Measurements from ENCODE around the gene CRK. TPM values are rescaled to one million over a fixed set of nuclear protein-coding genes. Genes with fewer than 3 reads are reported as not detected.

CRK gene
- total and polyA plus RNA-seq, 2 of the 4 experiments (the other 2 are of a cell fraction) = 57.6 to 100 TPM

GRCh38 chr17:1431631-1432104 lies 24.4 kb downstream of the CRK start:
- TF ChIP-seq, protein P1, sequence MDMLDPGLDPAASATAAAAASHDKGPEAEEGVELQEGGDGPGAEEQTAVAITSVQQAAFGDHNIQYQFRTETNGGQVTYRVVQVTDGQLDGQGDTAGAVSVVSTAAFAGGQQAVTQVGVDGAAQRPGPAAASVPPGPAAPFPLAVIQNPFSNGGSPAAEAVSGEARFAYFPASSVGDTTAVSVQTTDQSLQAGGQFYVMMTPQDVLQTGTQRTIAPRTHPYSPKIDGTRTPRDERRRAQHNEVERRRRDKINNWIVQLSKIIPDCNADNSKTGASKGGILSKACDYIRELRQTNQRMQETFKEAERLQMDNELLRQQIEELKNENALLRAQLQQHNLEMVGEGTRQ (IDR thresholded peaks at IDR 0.05; ENCODE audit: low read depth, low read length) = no peak
- no peak for TF ChIP-seq MAZ (IDR thresholded peaks at IDR 0.05; ENCODE audit: borderline replicate concordance, low read depth, low read length)
- no peak for TF ChIP-seq RAD21 (IDR thresholded peaks at IDR 0.05; ENCODE audit: low read length)
- no peak for TF ChIP-seq NFE2L2 (IDR thresholded peaks at IDR 0.05; ENCODE audit: low read depth, low read length)
- TF ChIP-seq POLR2A (IDR thresholded peaks at IDR 0.05; ENCODE audit: low read depth, low read length) = no peak
- no peak for TF ChIP-seq BHLHE40 (IDR thresholded peaks at IDR 0.05; ENCODE audit: low read depth, low read length)
- TF ChIP-seq CHD1 (IDR thresholded peaks at IDR 0.05; ENCODE audit: low read depth, low read length) = no peak
- TF ChIP-seq RCOR1 (IDR thresholded peaks at IDR 0.05; ENCODE audit: insufficient replicate concordance, low read length) = no peak
- no peak for TF ChIP-seq MXI1 (IDR thresholded peaks at IDR 0.05; ENCODE audit: borderline replicate concordance, low read depth, low read length)
- TF ChIP-seq, protein P2, sequence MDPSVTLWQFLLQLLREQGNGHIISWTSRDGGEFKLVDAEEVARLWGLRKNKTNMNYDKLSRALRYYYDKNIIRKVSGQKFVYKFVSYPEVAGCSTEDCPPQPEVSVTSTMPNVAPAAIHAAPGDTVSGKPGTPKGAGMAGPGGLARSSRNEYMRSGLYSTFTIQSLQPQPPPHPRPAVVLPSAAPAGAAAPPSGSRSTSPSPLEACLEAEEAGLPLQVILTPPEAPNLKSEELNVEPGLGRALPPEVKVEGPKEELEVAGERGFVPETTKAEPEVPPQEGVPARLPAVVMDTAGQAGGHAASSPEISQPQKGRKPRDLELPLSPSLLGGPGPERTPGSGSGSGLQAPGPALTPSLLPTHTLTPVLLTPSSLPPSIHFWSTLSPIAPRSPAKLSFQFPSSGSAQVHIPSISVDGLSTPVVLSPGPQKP (IDR thresholded peaks at IDR 0.05; ENCODE audit: borderline replicate concordance, low read depth, low read length) = no peak
- TF ChIP-seq, protein P3, sequence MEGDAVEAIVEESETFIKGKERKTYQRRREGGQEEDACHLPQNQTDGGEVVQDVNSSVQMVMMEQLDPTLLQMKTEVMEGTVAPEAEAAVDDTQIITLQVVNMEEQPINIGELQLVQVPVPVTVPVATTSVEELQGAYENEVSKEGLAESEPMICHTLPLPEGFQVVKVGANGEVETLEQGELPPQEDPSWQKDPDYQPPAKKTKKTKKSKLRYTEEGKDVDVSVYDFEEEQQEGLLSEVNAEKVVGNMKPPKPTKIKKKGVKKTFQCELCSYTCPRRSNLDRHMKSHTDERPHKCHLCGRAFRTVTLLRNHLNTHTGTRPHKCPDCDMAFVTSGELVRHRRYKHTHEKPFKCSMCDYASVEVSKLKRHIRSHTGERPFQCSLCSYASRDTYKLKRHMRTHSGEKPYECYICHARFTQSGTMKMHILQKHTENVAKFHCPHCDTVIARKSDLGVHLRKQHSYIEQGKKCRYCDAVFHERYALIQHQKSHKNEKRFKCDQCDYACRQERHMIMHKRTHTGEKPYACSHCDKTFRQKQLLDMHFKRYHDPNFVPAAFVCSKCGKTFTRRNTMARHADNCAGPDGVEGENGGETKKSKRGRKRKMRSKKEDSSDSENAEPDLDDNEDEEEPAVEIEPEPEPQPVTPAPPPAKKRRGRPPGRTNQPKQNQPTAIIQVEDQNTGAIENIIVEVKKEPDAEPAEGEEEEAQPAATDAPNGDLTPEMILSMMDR (conservative IDR thresholded peaks at IDR 0.05; ENCODE audit: low read depth, low read length) = no peak
- TF ChIP-seq RFX5 (IDR thresholded peaks at IDR 0.05; ENCODE audit: low read depth, low read length) = no peak
- no peak for TF ChIP-seq SMC3 (IDR thresholded peaks at IDR 0.05; ENCODE audit: low read depth, low read length)
- no peak for TF ChIP-seq MAFK (IDR thresholded peaks at IDR 0.05; ENCODE audit: low read depth, low read length)
- no peak for TF ChIP-seq CEBPB (IDR thresholded peaks at IDR 0.05; ENCODE audit: low read depth, low read length)
- Histone ChIP-seq H3K79me1 (ENCODE audit: low read depth in 1 of 2, low read length in 2 of 2) (peaks cover 36 to 59% of the 10 kb centered on the region in 2 experiments), H3K9ac (ENCODE audit: low read depth, low read length) (no peak overlapping the region), H3K36me3 (ENCODE audit: control insufficient read depth, insufficient read depth, low read length) (peaks cover 31% of the 10 kb centered on the region), H4K8ac (ENCODE audit: low read depth in 2 of 2, low read length in 2 of 2) (no peak overlapping the region), H3K23ac (ENCODE audit: low read depth, low read length) (0 out of 2 replicates have a peak overlapping the region, but pooled peaks have one; percentile 45), H2BK120ac (ENCODE audit: low read depth, low read length) (no peak overlapping the region), H3K4me3 (ENCODE audit: insufficient read depth, low read depth, low read length) (no peak overlapping the region), H2BK15ac (ENCODE audit: low read depth, low read length) (no peak overlapping the region), H2AFZ (replicated peaks; ENCODE audit: low read length, poor library complexity) (no peak overlapping the region), H4K5ac (ENCODE audit: low read depth, low read length) (no peak overlapping the region), H3K4ac (ENCODE audit: low read depth, low read length) (no peak overlapping the region), H3K14ac (replicated peaks; ENCODE audit: low read depth, low read length) (no peak overlapping the region), H3K4me1 (ENCODE audit: control insufficient read depth, insufficient read depth, low read length) (peaks cover 4% of the 10 kb centered on the region; the same call in 1 of the 2 replicates), H2BK5ac (ENCODE audit: low read depth, low read length, poor library complexity, severe bottlenecking) (peak overlapping the region; percentile 25), H4K91ac (ENCODE audit: insufficient read depth, low read depth, low read length) (no peak overlapping the region), H3K9me1 (ENCODE audit: insufficient read depth, low read length) (peaks cover 13% of the 10 kb centered on the region), H3K27ac (ENCODE audit: insufficient read depth, low read length) (no peak overlapping the region), H2BK20ac (ENCODE audit: low read depth, low read length) (no peak overlapping the region), H3K18ac (ENCODE audit: low read depth, low read length) (no peak overlapping the region), H3K27me3 (ENCODE audit: control insufficient read depth, insufficient read depth, low read length) (no peaks in the 10 kb centered on the region), H2AK9ac (replicated peaks; ENCODE audit: low read depth, low read length, poor library complexity) (no peak overlapping the region), H2AK5ac (ENCODE audit: low read depth, low read length) (no peak overlapping the region), H4K20me1 (ENCODE audit: insufficient read depth, low read length) (peaks cover 46% of the 10 kb centered on the region), H3K56ac (ENCODE audit: extremely low read depth, insufficient read depth, low read length) (no peak overlapping the region), H3K4me2 (ENCODE audit: low read depth, low read length) (no peak overlapping the region), H3K9me3 (ENCODE audit: control insufficient read depth, insufficient read depth, low read length) (no peaks in the 10 kb centered on the region)
- ATAC-seq (ENCODE audit: low read depth) (peak; percentile 24; the same call in 1 of the 2 replicates), DNase-seq (no peak)
- no CpG with 5 or more reads among the region's 2 CpGs for WGBS, 2 experiments (ENCODE audit: extremely low coverage in 2 of 2, insufficient read length in 1 of 2)
- no TSS peak for BruUV-seq (replicated peaks)
- dilution Hi-C loops (cut with HindIII; ENCODE audit: low sequenced_read_pairs, unreplicated experiment) (no loop called here), in situ Hi-C loops (cut with MboI; ENCODE audit: low sequenced_read_pairs) (loop anchor here (10.0 kb wide), 1 partner anchor 67 kb away; no protein-coding TSS in a partner anchor), intact Hi-C loops (cut with micrococcal nuclease) (no loop called here)
- CTCF ChIA-PET = no interaction called here
- POLR2A ChIA-PET (ENCODE audit: unreplicated experiment) = interaction anchor here (0.6 kb wide), 1 partner anchor 191 kb away, joined by 3 read pairs; no protein-coding TSS in a partner anchor
